22Rv1 (cell line): ENCODE data around the gene TMTC2.

Source experiments
- ZFX ChIP-seq: fragments of 450-650 bp; IDR thresholded peaks from 2 replicates; pipeline ENCODE4 v1.6.1; 2017; ENCODE audit warnings: antibody characterized with exemption, borderline replicate concordance
- TF ChIP-seq, protein P1 (sequence below): fragments of 450-650 bp; IDR thresholded peaks from 2 replicates; pipeline ENCODE4 v1.5.1; 2017; ENCODE audit warnings: mild to moderate bottlenecking

DNA sequence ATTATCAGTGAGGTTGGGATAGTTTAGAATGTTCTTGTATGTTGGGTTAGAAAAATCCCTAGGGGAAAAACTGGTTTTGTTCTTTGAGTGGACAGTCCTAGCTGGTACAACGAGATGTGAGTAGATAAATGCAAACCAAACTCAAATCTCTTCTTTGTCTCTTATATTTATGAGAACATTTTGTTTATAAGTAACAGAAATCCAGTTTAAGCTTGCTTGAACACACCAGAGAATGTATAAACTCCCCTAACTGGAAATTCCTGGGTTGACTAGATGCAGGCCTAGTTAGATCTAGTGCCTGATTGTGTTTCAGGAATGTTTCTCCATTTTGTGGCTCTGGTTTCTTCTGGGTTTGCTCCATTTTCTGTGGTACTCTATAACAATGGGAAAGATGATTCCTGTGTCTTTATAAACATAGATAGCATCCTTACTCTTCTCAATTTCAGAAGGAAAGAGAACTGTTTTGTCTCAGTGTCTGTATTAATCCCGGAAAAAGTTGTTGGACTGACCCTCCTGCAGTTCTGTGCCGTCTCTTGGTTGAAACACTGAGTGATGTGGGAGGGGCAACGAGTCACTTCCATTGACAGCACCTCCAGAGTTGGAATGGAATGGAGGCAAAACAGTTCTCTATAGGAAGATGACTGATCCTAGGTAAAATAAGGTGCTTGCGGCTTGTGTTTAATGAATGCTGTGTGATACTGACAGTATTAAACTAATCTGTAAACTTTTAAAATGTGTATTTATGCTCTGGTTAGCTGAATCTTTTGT is 244.8 kb downstream of the TMTC2 start:
- TF ChIP-seq, protein P1, sequence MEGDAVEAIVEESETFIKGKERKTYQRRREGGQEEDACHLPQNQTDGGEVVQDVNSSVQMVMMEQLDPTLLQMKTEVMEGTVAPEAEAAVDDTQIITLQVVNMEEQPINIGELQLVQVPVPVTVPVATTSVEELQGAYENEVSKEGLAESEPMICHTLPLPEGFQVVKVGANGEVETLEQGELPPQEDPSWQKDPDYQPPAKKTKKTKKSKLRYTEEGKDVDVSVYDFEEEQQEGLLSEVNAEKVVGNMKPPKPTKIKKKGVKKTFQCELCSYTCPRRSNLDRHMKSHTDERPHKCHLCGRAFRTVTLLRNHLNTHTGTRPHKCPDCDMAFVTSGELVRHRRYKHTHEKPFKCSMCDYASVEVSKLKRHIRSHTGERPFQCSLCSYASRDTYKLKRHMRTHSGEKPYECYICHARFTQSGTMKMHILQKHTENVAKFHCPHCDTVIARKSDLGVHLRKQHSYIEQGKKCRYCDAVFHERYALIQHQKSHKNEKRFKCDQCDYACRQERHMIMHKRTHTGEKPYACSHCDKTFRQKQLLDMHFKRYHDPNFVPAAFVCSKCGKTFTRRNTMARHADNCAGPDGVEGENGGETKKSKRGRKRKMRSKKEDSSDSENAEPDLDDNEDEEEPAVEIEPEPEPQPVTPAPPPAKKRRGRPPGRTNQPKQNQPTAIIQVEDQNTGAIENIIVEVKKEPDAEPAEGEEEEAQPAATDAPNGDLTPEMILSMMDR = no peak
- no peak for TF ChIP-seq ZFX
